Neuronal stem cell (in vitro differentiated cells): ENCODE measurements around the gene MINK1.

Experiments used
- DNase-seq: peaks from one replicate; pipeline ENCODE4 v3.0.0-alpha.2; 2013; ENCODE audit warnings: low spot score
- H2AFZ ChIP-seq: one replicate; pipeline ENCODE4 v1.6.1; 2013; ENCODE audit warnings: mild to moderate bottlenecking, low read length, inconsistent platforms
- H2AK5ac ChIP-seq: 2 replicates; pipeline ENCODE4 v1.6.1; 2013; ENCODE audit warnings: low read depth, mild to moderate bottlenecking, inconsistent platforms, low read length, moderate library complexity, mixed read lengths
- H2BK120ac ChIP-seq: 2 replicates; pipeline ENCODE4 v1.6.1; 2013; ENCODE audit warnings: low read depth, mild to moderate bottlenecking, inconsistent platforms, low read length, moderate library complexity, mixed read lengths
- H2BK12ac ChIP-seq: one replicate; pipeline ENCODE4 v1.6.1; 2013; ENCODE audit warnings: low read length, inconsistent platforms
- H2BK15ac ChIP-seq: 2 replicates; pipeline ENCODE4 v1.6.1; 2013; ENCODE audit warnings: mild to moderate bottlenecking, low read length, inconsistent platforms, mixed read lengths
- H2BK5ac ChIP-seq: one replicate; pipeline ENCODE4 v1.6.1; 2013; ENCODE audit warnings: inconsistent platforms, mild to moderate bottlenecking, low read length, moderate library complexity
- H3K14ac ChIP-seq: one replicate; pipeline ENCODE4 v1.6.1; 2013; ENCODE audit warnings: low read length, inconsistent platforms
- H3K18ac ChIP-seq: 2 replicates; pipeline ENCODE4 v1.6.1; 2013; ENCODE audit warnings: low read length, inconsistent platforms
- H3K23ac ChIP-seq: 2 replicates; pipeline ENCODE4 v1.6.1; 2013; ENCODE audit warnings: low read depth, mild to moderate bottlenecking, mixed read lengths, low read length, inconsistent platforms; ENCODE audit not compliant: poor library complexity
- H3K27ac ChIP-seq: replicated peaks from 3 replicates; pipeline ENCODE4 v1.5.1; 2013; ENCODE audit warnings: low read length, inconsistent platforms
- H3K27me3 ChIP-seq, 3 experiments: 2 replicates each; pipeline ENCODE4 v1.6.1; 2013; ENCODE audit warnings: low read length in 3 of 3, mild to moderate bottlenecking in 2 of 3, inconsistent platforms in 1 of 3, low read depth in 1 of 3, mixed read lengths in 1 of 3, moderate library complexity in 1 of 3; ENCODE audit not compliant: control insufficient read depth in 3 of 3, insufficient read depth in 3 of 3
- H3K36me3 ChIP-seq, 2 donors: replicated peaks in 1 of 2; 2 replicates each; pipeline ENCODE4 v1.6.1; 2013; ENCODE audit warnings: low read length in 2 of 2; ENCODE audit not compliant: control insufficient read depth in 2 of 2, insufficient read depth in 2 of 2
- H3K4ac ChIP-seq: 2 replicates; pipeline ENCODE4 v1.6.1; 2013; ENCODE audit warnings: inconsistent platforms, mild to moderate bottlenecking, low read length, moderate library complexity
- H3K4me1 ChIP-seq, 2 donors: 1 replicate in 1 of 2; 2 replicates in 1 of 2; pipeline ENCODE4 v1.6.1; 2013; ENCODE audit warnings: low read length in 2 of 2, low read depth in 1 of 2; ENCODE audit not compliant: control insufficient read depth in 2 of 2, insufficient read depth in 1 of 2
- H3K4me2 ChIP-seq: one replicate; pipeline ENCODE4 v1.6.1; 2013; ENCODE audit warnings: mild to moderate bottlenecking, low read length, inconsistent platforms; ENCODE audit not compliant: insufficient read depth, poor library complexity, severe bottlenecking
- H3K4me3 ChIP-seq, 2 donors: 2 replicates each; pipeline ENCODE4 v1.5.1; 2013; ENCODE audit warnings: low read length in 2 of 2, mild to moderate bottlenecking in 2 of 2, inconsistent platforms in 1 of 2, moderate library complexity in 1 of 2
- H3K79me1 ChIP-seq: one replicate; pipeline ENCODE4 v1.6.1; 2013; ENCODE audit warnings: low read depth, mild to moderate bottlenecking, inconsistent platforms, low read length, moderate library complexity
- H3K9ac ChIP-seq: one replicate; pipeline ENCODE4 v1.6.1; 2013; ENCODE audit warnings: mild to moderate bottlenecking, low read depth, low read length, inconsistent platforms; ENCODE audit not compliant: poor library complexity
- H3K9me3 ChIP-seq, 2 donors: replicated peaks in 1 of 2; 2 replicates each; pipeline versions ENCODE3 to v1.6.1; 2013; ENCODE audit warnings: low read length in 2 of 2, mild to moderate bottlenecking in 2 of 2, inconsistent platforms in 1 of 2, low read depth in 1 of 2, mixed read lengths in 1 of 2, moderate library complexity in 1 of 2; ENCODE audit not compliant: control insufficient read depth in 2 of 2, insufficient read depth in 1 of 2
- H4K8ac ChIP-seq: one replicate; pipeline ENCODE4 v1.6.1; 2013; ENCODE audit warnings: low read depth, mild to moderate bottlenecking, inconsistent platforms, low read length, moderate library complexity
- H4K91ac ChIP-seq: one replicate; pipeline ENCODE4 v1.6.1; 2013; ENCODE audit warnings: low read length, low read depth, mild to moderate bottlenecking, inconsistent platforms; ENCODE audit not compliant: poor library complexity
- WGBS, 2 donors: extraction: QIAGEN DNeasy Blood & Tissue Kit; methylation state at CpG; one replicate each; pipeline ENCODE4 v1.1.7; 2013; ENCODE audit warnings: missing lambda C conversion rate in 2 of 2, mixed read lengths in 1 of 2; ENCODE audit not compliant: insufficient read length in 2 of 2, insufficient replicate concordance in 1 of 2; ENCODE audit errors: extremely low coverage in 2 of 2; 5-methylcytosine and 5-hydroxymethylcytosine counted together

Gene MINK1

GRCh38 chr17:4877089-4877488 is 43.9 kb downstream of the MINK1 start:
- Histone ChIP-seq H2BK15ac (no peak overlapping the region), H3K4ac (no peak overlapping the region), H2BK12ac (no peak overlapping the region), H2AK5ac (no peak overlapping the region), H3K4me2 (no peak overlapping the region), H3K4me3 (no peak overlapping the region), H4K91ac (no peak overlapping the region), H3K27me3 (no peaks in the 10 kb centered on the region), H3K4me1 (peaks cover 0 to 2% of the 10 kb centered on the region in 2 donors), H4K8ac (no peak overlapping the region), H2BK5ac (no peak overlapping the region), H3K18ac (no peak overlapping the region), H3K36me3 (peaks cover 7 to 52% of the 10 kb centered on the region in 2 donors), H3K23ac (peak overlapping the region; percentile 3), H3K9me3 (no peaks in the 10 kb centered on the region), H3K9ac (no peak overlapping the region), H2AFZ (no peak overlapping the region), H3K79me1 (no peaks in the 10 kb centered on the region), H3K14ac (no peak overlapping the region), H3K27ac (no peak overlapping the region), H2BK120ac (no peak overlapping the region)
- no peak for DNase-seq
- WGBS, 2 donors = no CpG with 5 or more reads among the region's 5 CpGs

DNA sequence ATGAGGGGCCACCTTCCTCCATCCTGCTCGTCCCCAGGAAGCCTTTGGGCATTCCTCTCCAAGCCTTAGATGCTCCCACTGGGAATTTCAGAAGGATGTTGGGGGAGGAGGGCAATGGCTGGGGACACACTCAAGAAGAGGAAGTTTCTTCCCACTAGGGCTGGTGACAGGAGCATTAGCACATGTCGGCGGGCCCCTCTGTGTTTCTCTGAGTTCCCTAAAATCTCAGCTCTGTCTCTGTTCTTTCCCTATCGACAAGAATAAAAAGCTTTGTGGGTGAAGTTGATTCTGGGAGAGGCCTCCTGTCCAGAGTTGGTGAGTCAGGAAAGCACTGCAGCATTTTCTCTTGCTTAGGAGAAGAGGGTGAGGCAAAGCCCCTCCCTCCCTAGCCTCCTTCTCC is 46.5 kb downstream of the MINK1 start:
- no peak overlapping the region for H3K4ac ChIP-seq
- H3K14ac ChIP-seq = no peak overlapping the region
- no peak overlapping the region for H2BK120ac ChIP-seq
- H4K91ac ChIP-seq = no peak overlapping the region
- no peak overlapping the region for H3K18ac ChIP-seq
- H2BK5ac ChIP-seq = no peak overlapping the region
- no peak overlapping the region for H2AK5ac ChIP-seq
- no peak overlapping the region for H2AFZ ChIP-seq
- no peak overlapping the region for H3K23ac ChIP-seq
- no peak for DNase-seq
- H3K27ac ChIP-seq = no peak overlapping the region
- H3K79me1 ChIP-seq = no peaks in the 10 kb centered on the region
- no peaks in the 10 kb centered on the region for H3K27me3 ChIP-seq
- peaks cover 0 to 2% of the 10 kb centered on the region in 2 donors for H3K4me1 ChIP-seq
- H3K4me3 ChIP-seq = no peak overlapping the region
- H4K8ac ChIP-seq = no peak overlapping the region
- no peaks in the 10 kb centered on the region for H3K9me3 ChIP-seq
- H3K9ac ChIP-seq = no peak overlapping the region
- no peak overlapping the region for H3K4me2 ChIP-seq
- peaks cover 11 to 55% of the 10 kb centered on the region in 2 donors for H3K36me3 ChIP-seq
- no peak overlapping the region for H2BK12ac ChIP-seq
- WGBS, 2 donors = no CpG with 5 or more reads among the region's 4 CpGs
- H2BK15ac ChIP-seq = no peak overlapping the region

DNA sequence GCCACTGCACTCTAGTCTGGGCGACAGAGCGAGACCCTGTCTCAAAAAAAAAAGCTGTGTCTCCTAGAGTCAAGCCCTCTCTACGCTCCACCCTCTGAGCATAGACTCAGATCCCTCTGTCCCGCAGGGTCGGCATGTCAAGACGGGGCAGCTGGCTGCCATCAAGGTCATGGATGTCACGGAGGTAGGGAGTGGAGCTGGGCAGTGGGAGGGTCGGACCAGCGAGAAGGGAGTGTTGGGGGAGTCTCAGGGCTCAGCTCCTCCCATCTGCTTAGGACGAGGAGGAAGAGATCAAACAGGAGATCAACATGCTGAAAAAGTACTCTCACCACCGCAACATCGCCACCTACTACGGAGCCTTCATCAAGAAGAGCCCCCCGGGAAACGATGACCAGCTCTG is 47.7 kb downstream of the MINK1 start:
- H3K4ac ChIP-seq = no peak overlapping the region
- no peak overlapping the region for H3K4me3 ChIP-seq
- H2AFZ ChIP-seq = no peak overlapping the region
- H3K4me1 ChIP-seq = peaks cover 0 to 2% of the 10 kb centered on the region in 2 donors
- no CpG with 5 or more reads among the region's 15 CpGs for WGBS, 2 donors
- no peak overlapping the region for H3K18ac ChIP-seq
- H3K9ac ChIP-seq = no peak overlapping the region
- no peaks in the 10 kb centered on the region for H3K27me3 ChIP-seq
- no peak overlapping the region for H4K91ac ChIP-seq
- no peak overlapping the region for H2AK5ac ChIP-seq
- H3K23ac ChIP-seq = no peak overlapping the region
- H3K79me1 ChIP-seq = no peaks in the 10 kb centered on the region
- H2BK15ac ChIP-seq = no peak overlapping the region
- H3K27ac ChIP-seq = no peak overlapping the region
- no peaks in the 10 kb centered on the region for H3K9me3 ChIP-seq
- H2BK5ac ChIP-seq = no peak overlapping the region
- H3K4me2 ChIP-seq = no peak overlapping the region
- no peak overlapping the region for H4K8ac ChIP-seq
- peaks cover 21 to 61% of the 10 kb centered on the region in 2 donors for H3K36me3 ChIP-seq
- DNase-seq = no peak
- H3K14ac ChIP-seq = no peak overlapping the region
- no peak overlapping the region for H2BK120ac ChIP-seq
- no peak overlapping the region for H2BK12ac ChIP-seq

GRCh38 chr17:4881761-4882555 is 48.8 kb downstream of the MINK1 start:
- Histone ChIP-seq H3K14ac (no peak overlapping the region), H2BK120ac (no peak overlapping the region), H3K9me3 (no peaks in the 10 kb centered on the region), H2BK15ac (no peak overlapping the region), H3K23ac (no peak overlapping the region), H2BK12ac (no peak overlapping the region), H4K91ac (no peak overlapping the region), H3K9ac (no peak overlapping the region), H3K4ac (no peak overlapping the region), H3K79me1 (no peaks in the 10 kb centered on the region), H3K4me1 (peaks cover 0 to 2% of the 10 kb centered on the region in 2 donors), H2AK5ac (no peak overlapping the region), H3K4me3 (no peak overlapping the region), H4K8ac (no peak overlapping the region), H3K27me3 (no peaks in the 10 kb centered on the region), H3K18ac (no peak overlapping the region), H2AFZ (no peak overlapping the region), H3K4me2 (no peak overlapping the region), H3K27ac (no peak overlapping the region), H2BK5ac (no peak overlapping the region), H3K36me3 (peaks cover 27 to 68% of the 10 kb centered on the region in 2 donors)
- no CpG with 5 or more reads among the region's 9 CpGs for WGBS, 2 donors
- DNase-seq = peak; percentile 29
